Activated CD4-positive, alpha-beta T cell treated with anti-CD3 and anti-CD28 coated beads, Interleukin-2, Interleukin-4, amounts not matched to agents 100 ng/mL and 50 ng/mL, durations not matched to agents 16 hours and 8 hours (primary cell): ENCODE results near the gene RETREG3.
A peak's percentile ranks its signal among the peaks of the same experiment; 100 is the strongest.
"Not testable (repeated sequence)": the region's sequence is repeated elsewhere in the genome, so short reads cannot be mapped to it uniquely, and the experiment has no call there.

Experiments
- DNase-seq: peaks from one replicate; pipeline ENCODE4 v3.0.0-alpha.2; 2020; ENCODE audit warnings: low spot score

The RETREG3 gene

DNA sequence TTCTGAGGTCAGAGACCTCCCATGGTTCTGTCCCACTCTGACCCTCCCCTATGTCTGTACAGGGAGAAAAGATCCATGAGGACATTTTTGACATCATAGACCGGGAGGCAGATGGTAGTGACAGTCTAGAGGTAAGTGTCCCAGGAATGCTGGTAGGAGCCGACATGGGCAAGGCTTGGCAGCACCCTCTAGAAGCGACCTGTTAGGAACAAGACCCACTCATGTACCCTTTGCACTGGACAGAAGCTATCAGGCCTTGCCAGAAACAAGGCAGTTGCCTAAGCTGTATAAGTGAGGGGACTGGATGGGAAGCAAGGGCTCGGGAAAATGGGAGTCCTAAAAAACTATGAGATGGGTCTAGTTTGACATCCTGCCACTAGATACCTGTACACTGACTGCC lies 2.8 kb upstream of the RETREG3 start:
- no peak for DNase-seq

DNA sequence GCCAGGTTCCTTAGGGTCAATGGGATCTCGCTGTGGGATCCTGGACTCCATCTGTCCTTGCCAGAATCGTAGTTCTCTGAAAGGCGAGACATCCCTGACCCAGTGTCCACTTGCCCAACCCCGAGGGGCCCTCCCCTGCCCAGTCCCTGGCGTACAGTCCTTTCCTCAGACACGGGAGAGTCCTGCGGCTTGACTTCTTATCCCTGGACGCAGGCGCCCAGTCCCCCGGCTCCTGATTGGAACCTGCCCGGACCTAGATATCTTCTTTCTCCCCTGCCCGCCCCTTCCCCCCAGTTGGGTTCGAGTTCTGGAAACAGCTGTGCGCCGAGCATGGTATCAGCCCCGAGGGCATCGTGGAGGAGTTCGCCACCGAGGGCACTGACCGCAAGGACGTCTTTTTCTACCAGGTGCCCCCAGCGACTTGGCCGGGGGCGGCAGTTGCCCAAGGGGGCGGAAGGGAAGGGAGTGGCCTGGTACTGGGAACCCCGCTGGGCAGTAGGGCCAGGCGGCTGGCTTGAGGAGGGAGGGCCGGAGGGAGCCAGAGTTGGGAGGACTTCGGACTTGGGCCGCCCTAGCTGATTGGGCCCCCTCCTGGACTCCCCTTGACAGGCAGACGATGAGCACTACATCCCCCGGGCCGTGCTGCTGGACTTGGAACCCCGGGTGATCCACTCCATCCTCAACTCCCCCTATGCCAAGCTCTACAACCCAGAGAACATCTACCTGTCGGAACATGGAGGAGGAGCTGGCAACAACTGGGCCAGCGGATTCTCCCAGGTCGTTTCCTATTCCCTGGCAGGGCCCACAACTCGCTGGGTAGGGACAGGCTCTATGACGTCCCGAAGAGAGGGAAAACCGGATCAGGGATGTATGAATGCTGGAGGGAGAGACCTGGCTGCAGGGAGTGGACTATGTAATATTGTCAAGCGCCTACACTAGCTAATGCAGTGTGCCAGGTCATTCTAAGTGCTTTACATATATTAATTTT lies 934 bp upstream of the RETREG3 start:
- DNase-seq, result not testable (repeated sequence)

DNA sequence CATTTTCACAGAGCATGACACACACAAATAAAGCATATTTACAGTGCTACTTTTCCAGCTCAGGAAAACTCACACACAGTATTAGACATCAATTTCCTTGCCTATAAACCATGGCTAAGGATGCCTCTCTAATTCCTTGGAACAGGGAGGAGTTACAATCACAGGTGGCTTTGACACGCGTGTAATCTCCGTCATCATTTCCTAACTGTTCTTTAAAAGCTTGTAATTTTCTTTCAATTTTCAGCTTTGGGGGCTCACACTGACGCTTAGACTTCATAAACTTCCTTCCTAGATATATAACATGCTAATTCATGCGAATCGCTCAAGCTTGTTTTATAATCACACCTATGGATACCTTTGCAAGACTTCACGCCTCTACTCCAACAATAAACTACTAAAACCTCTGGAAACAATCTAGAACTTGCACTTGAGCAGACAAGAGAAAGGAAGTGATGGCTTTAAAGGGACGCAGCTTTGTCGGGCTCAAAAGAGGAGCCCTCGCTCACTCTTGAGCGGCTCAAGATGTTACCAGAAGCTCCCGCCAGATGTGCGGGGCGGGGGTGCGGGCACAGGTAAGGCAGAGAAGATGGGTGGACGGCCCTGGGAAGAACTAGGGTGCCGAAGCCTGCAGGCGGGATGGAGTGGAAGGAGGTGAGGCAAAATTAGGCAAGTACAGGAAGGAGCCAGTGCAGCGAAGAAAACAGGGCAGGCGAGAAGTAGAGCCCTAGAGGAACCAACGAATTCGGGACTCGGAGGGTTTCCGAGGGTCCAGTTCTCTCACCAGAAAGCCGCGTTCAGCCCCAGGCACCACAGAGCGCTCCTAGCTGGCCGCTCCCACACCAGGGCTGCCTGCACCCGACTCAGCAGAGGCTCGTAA lies 631 bp downstream of the RETREG3 start:
- DNase-seq, result peak; percentile 1

DNA sequence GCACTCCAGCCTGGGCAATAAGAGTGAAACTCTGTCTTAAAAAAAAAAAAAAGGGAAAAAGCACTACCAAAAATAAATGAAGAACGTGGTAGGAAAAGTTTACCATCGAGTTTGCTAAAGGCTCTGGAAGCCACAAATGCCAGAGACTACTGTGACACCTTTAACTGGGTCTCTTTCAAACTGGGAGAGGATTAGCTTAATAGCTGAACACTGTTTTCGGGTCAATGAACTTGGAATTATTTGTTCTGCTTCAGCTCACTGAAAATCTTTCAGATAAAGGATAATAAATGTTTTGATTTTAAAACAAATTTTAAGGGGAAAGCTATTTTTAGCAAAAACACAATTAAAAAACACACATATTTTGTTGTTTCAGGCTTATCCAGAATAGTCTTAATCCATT lies 1.4 kb downstream of the RETREG3 start:
- no peak for DNase-seq

DNA sequence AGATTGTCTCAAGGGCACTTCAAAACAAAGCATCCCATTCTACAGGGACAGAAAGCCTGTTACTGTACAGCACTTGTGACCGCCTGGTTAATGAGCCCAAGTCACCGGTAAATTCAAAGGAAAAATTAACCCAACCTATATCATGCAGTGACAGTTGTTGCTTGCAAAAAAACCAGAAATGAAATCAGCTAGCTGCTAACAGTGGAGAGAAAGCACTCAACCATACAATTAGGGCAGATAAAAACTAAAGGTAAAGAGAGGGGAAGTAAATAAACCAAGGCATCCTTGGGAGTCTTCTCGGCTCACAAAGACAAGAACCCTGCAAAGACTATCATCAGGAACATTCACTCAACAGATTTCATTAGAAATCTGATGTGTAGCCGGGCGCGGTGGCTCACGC lies 5.9 kb downstream of the RETREG3 start:
- DNase-seq, result no peak

DNA sequence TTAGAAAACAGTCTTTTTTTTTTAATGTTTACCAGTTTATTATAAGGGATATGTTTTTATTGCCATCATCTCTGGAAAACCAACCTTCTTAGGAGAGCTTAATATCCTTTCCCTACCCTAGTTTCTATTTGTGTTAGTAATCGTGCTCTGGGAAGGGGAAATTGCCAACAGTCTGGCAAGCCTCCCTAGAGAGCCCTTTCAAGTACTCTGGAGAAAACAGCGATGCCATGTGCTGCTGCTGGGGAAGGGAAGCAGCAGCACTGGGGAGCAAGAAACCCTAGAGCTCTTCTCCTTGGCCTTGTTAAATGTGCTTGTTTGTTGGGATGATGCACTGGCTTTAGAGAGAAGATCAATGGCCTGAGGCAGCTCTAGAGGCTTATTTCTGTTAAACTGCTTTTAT lies 10.3 kb downstream of the RETREG3 start:
- no peak for DNase-seq

DNA sequence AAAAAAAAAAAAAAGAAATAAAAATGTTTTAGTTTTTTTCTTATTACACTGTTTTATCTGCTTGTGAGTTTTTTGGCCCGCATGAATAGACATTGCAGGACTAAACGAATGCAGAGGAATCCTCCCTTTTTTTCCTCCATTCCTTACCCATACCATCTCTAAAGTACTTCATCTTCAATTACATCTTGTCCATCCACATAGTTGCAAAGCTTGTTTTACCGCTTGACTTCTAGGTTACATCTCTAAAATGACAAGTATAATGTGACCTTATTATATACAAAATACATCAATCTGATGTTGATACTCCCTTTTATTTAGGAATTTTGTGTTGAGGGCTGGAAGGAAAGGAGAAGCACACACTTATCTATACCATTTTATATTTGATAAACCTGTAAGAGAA lies 12.8 kb downstream of the RETREG3 start:
- no peak for DNase-seq

DNA sequence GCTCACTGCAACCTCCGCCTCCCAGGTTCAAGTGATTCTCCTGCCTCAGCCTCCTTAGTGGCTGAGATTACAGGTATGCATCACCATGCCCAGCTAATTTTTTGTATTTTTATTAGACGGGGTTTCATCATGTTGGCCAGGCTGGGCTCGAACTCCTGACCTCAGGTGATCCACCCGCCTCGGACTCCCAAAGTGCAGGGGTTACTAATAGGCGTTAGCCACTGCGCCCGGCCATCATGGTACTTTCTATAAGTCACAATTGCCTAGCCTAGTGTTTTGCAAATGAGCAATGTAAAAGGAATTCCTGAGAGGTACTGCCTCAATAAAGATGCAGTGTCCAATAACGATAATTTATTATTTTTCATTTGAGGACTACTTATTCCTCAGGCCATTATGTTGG lies 17.8 kb downstream of the RETREG3 start:
- no peak for DNase-seq

DNA sequence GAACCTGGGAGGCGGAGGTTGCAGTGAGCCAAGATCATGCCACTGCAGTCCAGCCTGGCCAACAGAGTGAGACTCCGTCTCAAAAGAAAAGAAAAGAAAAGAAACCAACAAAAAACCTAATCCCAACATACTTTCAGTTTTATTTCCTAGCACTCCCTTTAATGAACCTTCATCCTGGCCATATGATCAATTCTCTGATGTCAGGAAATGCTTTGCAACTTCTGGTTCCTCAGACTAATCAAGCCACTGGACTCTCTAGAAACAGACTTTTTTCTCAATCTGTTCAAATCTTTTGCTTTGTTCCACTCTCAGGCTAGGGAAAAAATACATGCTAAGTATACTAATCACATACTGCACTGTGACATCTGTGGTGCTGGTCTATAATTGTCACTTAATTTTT lies 18.3 kb downstream of the RETREG3 start:
- no peak for DNase-seq

DNA sequence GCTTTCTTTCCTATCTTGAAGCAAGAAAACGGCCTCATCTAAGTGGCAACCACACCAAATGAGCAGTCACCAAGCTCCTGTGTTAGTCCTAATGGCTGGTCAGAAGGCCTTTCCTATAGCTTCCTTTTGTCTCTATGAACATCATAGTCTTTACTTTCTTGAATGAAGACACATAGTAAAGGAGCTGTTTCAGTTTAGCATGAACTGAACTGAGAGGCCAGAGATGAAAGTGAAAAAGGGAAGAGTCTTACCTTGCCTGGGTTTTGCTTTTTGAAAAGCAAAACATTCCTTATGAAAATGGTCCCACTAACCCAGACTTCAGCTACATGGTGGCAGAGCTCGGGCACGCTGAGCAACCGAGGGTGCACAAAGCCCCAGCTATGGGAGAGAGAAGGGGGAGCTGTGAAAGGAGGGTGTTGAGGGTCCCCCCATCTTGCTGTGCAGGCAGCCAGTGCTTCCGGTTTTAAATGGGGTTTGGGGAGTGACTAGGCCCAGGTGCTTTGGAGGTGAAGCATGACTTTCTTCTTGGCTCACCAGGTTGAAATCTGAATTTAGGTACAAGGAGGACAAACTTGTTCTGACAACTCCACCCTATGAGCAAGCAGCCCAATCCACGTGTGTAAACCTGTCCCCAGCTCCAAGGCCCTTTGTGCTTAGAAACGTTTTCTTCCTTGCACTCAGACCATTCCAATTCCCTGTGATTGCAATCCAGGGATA lies 22.5 kb downstream of the RETREG3 start:
- DNase-seq, result no peak

DNA sequence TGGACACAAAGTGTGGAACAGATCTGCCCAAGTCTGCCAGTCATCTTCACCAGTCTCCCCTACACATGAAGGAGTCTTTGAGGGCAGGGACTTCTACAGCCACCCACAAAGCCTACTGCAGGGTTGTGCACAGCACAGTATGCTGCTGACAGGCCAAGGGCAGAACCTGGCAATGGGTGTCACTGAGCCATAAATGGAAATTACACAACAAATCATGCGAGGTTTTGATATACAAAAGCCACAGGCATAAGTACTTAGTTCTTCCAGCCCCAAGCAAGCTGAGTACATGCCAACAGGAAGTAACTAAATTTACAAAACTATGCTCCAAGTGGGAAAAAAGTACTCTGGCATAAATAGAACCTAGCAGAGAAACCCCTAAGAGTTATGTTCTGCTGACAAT lies 23.8 kb downstream of the RETREG3 start:
- DNase-seq, result no peak

DNA sequence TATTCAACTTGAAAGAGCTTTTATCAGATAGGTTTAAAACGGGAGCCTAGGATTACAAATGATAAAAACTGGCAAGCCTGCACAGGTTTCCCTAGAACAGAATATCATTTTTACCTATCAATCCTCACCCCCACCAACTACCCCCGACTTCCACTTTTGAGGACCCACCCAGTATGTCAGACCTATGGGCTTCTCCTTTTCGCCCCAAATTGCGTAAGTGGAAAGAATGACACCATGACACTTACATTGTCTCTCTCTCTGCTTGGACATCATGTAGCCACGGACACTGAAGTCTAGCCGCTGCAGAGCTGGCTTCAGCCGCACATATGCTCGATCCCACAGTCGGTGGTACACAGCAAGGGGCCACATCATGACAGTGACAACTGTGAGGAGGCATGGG lies 24.3 kb downstream of the RETREG3 start:
- DNase-seq, result no peak

DNA sequence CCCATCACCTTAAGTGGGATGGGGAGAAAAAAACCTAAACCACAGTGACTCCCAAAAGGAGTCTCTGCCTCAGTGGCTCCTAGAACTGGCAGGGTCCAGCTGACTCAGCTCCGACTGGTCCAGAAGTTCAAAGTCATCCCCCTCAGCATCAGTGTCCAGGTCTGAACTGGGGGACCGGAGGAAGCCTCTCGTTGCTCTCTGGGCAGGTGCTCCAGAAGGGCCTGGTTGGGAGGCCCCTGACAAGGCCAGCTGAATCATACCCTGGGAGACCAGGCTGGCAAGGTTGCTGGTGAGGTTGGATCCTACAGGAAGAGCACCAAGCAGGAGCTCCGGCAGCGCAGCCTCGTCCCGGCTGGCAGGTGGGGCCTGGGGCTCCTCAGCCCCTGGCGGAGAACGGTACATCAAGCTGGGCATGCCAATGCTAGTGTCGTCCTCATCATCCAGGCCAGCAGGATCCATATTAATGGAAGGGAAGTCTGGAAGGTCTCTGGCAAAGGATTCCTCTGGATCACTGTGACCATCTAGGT lies 27.4 kb downstream of the RETREG3 start:
- DNase-seq, result no peak

DNA sequence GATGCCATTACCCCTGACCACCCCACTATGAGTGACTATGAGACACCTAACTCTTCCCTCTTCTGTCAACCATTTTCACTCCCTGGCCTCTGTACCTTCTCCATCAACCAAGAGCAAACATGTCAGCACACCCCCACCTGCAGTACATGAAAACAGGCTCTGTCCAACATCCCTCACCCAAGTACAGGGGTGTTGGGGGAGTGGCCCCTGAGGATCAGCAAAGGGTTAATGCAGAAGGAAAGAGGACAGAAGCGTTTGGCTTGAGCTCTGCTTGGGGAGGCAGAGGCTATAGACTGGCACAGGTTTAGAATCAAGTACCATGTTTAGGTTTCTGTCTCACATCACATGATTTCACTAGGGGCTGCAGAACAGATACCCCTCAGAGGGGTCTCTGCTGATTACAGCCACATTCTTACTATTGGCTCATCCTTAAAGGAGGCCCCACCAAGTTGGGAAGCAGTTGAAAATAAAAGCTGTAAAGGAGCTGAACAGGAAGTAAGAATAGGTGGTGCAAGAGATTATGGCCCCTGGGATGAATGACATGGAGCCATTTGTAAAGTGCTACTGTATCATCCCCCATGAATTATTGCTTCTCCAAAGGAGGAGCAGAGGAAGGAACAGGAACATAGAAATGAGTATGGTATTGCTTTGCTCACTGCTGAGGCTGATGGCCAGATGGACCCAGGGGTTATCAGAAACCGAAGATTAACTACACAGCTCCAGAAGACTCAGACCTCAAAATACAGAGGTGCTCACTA lies 29.2 kb downstream of the RETREG3 start:
- DNase-seq, result no peak

DNA sequence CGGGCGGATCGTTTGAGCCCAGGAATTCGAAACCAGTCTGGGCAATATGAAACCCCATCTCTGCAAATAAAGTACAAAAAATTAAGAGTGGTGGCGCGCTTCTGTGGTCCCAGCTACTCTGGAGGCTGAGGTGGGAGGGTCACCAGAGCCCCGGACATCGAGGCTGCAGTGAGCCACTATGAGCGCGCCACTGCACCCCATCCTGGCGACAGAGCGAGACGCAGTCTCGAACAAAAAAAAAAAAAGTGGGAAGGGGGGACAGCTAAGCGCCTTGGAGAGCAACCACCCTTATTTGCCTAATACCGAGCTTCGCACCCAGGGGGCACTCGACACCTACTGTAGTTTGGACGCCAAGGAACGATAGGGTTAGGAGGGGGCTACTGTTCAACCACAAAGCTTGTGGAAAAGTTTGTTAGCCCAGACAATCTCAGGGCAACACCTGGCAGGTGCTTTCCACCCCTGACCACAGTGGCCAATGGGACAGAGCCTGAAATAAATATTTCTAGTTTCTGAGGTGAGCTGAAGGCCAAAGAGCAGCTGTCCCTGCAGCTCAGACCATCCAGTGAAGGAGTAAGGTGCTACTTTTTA lies 30.8 kb downstream of the RETREG3 start:
- DNase-seq, result peak; percentile 72

DNA sequence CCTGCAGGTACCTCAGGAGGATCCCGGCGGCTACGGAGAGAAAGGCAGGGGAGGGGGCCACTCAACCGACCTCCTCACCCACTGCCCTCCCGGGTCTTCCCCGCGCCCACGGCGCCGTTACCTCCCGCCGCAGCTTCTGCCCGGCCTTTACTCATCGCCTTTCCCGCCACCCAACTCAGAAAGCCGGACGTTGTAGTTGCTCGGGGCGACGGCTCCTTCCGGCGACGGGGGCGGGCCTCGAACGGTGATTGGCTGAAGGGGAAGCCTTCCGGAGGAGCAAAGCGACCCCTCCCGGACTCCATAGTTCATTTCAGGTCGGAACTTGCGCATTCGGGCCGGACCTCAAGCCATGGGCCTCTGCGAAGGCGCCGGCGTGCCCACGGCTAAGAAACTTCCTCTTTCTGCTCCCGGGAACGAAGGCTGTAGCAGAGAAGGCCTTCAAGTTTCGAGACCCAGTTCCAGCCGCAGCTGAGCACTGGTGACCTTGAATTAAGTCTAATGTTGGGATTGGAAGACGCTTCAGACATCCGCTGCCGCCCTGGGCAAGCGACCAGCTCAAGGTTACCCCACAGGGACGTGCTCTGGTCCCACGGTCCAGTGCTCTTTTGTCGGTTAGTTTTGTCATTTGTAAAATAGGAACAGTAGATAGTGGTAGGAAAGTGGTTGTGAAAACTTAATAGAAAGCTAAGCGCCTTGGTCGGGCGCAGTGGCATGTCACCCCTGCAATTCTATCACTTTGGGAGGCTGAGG lies 31.5 kb downstream of the RETREG3 start, which contains the start of gene PSMC3IP:
PSMC3IP (minus strand) TSS at position 198 of the 750 bp plus-strand sequence; CDS start at position 155, 43 bp downstream.
- peak; percentile 97 for DNase-seq

DNA sequence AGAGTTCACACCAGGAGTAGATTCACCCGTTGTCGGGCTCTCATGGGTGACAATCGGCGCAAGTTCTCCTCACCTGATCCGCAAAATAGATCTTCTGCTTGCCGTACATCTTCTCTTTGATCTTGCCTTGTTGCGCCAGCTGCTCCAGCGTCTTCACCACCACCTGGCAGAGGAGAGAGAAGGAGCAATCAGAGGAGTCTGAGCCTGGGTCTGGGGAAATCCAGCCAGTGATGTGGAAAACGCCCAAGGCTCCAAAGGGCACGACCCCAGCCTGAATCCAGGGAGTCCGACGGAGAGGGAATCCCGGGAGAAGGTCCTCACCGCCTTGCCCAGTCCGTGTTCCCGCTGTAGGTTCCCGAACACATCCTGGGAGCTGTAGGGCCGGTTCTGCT lies 32.0 kb downstream of the RETREG3 start:
- DNase-seq, result no peak

DNA sequence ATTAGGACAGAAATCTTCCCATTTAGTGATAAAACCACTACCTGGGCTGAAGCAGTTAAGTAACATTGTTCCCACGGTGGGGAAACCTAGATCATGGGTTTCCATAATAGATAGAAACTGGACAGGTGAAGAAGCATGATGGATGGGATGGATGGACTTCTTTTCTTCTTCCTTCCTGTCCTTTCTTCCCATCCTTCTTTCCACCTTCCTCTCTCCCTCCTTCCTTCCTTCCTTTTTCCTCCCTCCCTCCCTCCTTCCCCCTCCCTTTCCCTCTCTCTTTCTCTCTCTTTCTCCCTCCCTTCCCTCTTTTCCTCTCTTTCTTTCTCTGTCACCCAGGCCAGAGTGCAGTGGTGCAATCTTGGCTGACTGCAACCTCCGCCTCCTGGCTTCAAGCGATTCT lies 34.7 kb downstream of the RETREG3 start:
- DNase-seq, result no peak

DNA sequence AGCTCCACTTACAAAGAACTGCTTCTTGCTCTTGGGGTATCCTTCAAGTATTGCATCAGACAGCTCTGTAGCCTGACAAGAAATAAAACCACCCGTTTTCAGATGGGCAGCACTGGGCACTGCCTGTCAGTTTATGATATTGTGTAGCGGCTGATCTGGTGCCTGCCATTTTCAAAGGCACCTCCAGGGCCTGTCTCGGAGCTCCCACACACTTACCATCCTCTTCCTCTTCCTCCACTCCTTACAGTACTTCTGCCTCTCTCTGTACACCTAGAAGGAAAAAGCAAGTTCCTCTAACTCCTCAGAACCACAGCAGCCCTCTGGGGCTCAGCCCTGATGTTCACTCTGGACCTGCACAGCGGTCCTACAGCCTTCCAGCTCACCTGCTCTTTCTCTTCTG lies 36.1 kb downstream of the RETREG3 start:
- no peak for DNase-seq
